Adrenal gland (tissue), 5 donors: ENCODE results near the gene KRT12.

Experiments
- CTCF ChIP-seq, 6 experiments: fragments of 450-650 bp in 4 of 6; fragments of 200-600 bp in 2 of 6; sonication (generic) in 1 of 6; IDR thresholded peaks; 1 replicate in 5 of 6; 2 replicates in 1 of 6; pipeline versions ENCODE4 v1.5.1 to v1.8.0; 2016 to 2021; ENCODE audit warnings: antibody characterized with exemption in 6 of 6, mild to moderate bottlenecking in 2 of 6, moderate library complexity in 1 of 6
- POLR2A ChIP-seq, 2 donors: fragments of 450-650 bp; IDR thresholded peaks; one replicate each; pipeline ENCODE4 v1.6.1; 2017; ENCODE audit warnings: antibody characterized with exemption in 2 of 2, mild to moderate bottlenecking in 2 of 2, moderate library complexity in 1 of 2
- donor health status: DM: no; HTN: no; CAD: no.

DNA sequence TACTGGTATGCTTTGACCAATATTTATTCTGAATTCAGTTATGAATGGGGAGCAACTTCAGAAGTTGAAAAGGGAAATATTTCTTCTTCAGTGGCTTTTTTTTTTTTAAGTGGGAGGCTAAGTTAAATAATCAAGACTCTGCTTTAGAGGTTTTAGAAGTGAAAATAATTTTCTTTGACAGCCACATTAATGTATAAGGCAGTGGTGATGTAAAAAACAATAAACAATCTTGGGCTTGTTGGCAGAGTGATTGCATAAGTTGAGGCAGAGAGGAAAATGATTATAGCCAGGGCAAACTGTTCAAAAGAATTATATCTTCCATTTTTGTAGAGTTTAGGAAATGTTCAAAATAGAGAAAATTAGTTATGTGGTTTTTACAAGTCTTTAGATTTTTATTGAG lies 5.4 kb upstream of the KRT12 start:
- no peak for TF ChIP-seq CTCF (IDR thresholded peaks at IDR 0.05)
- no peak for TF ChIP-seq POLR2A (IDR thresholded peaks at IDR 0.05)
